T-helper 17 cell (primary cell): ENCODE data around the gene STPG1. TPM values are rescaled to one million over a fixed set of nuclear protein-coding genes. Genes with fewer than 3 reads are reported as not detected.

Experiments used
- ATAC-seq: fragments of 150-1000 bp; cut with Tn5 transposase; 2 replicates; pipeline ENCODE4 v1.10.0; 2021; ENCODE audit warnings: mild to moderate bottlenecking, moderate library complexity
- DNase-seq, 3 donors: peaks; one replicate each; pipeline versions ENCODE4 v3.0.0 to v3.0.0-alpha.2; 2020 to 2021
- H3K9me3 ChIP-seq: one replicate; pipeline ENCODE4 v1.7.0; 2013; ENCODE audit warnings: low read length, mild to moderate bottlenecking; ENCODE audit not compliant: control insufficient read depth, poor library complexity, severe bottlenecking
- H3K27ac Mint-ChIP-seq: one replicate; pipeline ENCODE4 v1.8.0; 2022; ENCODE audit warnings: mild to moderate bottlenecking, moderate library complexity, mixed read lengths
- H3K27me3 Mint-ChIP-seq: one replicate; pipeline ENCODE4 v1.8.0; 2022; ENCODE audit warnings: mixed read lengths
- H3K36me3 Mint-ChIP-seq: one replicate; pipeline ENCODE4 v1.8.0; 2022; ENCODE audit warnings: low read depth, mixed read lengths
- H3K4me1 Mint-ChIP-seq: one replicate; pipeline ENCODE4 v1.8.0; 2022; ENCODE audit warnings: mild to moderate bottlenecking, mixed read lengths
- H3K4me3 Mint-ChIP-seq: one replicate; pipeline ENCODE4 v1.8.0; 2022; ENCODE audit warnings: mild to moderate bottlenecking, moderate library complexity, mixed read lengths
- total RNA-seq, 4 donors: library from RNA in 2 of 4; stranded (reverse) in 2 of 4; gene quantifications; one replicate each; pipeline ENCODE4 v1.2.3 and lab custom pipeline; 2022 to 2026

Gene STPG1
- total RNA-seq, 2 donors from 2014 or later, result 2.5 to 3.6 TPM

DNA sequence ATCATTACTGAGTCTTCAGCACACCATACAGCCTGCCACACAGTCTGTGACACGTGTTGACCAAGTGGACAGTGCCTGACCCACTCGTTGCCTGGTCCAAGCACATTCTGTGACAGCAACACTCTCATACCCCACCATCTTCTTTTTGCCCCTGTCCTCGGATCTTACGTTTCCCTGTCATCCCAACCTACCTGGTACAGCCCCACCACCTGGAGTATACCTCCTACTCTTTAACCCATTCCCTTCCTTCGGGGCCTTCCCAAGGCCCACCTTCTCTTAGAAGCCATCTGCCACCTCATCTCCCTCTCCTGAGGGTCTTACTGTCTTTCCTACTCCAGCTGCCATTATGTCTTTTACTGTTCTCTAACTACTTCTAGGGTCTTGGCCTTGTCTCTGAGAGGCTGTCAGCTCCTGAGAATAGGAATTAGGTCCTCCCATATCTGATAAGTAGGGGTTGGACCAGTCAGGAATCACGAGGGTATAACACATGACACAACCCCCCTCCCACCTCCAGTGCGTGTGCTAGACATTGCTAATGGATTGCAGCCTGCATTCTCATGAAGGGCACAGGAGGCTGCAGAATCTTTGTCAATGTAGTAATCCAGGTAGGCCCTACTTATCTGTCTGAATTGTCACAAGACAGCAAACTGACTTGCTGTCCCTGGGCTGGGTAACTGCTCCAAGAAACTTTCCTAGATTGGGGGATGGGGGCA is 81.5 kb downstream of the STPG1 start:
- no peaks in the 10 kb centered on the region for H3K9me3 ChIP-seq
- H3K4me1 Mint-ChIP-seq, result peaks cover 6% of the 10 kb centered on the region
- ATAC-seq (no peak), DNase-seq (no peak)
- H3K4me3 Mint-ChIP-seq, result no peak overlapping the region
- H3K27me3 Mint-ChIP-seq, result peaks cover 13% of the 10 kb centered on the region
- H3K27ac Mint-ChIP-seq, result no peak overlapping the region
- no peaks in the 10 kb centered on the region for H3K36me3 Mint-ChIP-seq

DNA sequence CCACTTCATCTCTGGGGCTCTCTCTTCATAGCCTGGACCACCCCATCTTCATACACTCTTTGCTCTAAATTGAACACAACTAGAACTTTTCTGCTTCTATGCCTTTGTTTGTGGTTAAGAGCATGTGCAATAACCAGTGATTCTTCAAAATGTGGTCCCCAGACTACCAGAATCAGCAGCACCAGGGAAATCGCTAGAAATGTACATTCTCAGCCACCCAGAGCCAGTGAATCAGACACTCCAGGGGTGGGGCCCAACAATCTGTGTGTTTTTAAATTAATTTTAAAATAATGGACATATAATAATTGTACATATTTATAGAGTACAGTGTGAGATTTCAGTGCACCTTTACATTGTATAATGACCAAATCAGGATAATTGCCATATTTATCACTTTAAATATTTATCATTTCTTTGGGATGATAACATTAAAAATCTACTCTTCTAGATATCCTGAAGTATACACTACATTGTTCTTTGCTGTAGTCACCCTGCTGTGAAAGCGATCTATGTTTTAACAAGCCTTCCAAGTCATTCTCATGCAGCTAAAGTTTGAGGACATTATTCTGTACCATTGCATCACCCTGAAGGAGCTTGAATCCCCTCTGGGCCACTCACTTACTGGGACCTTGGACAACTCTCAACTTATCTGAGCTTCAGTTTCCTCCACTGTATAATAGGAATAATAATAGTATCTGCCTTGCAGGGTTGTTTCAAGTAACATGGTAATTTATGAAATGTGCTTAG is 83.6 kb downstream of the STPG1 start:
- ATAC-seq, result no peak
- no peaks in the 10 kb centered on the region for H3K36me3 Mint-ChIP-seq
- H3K27ac Mint-ChIP-seq, result no peak overlapping the region
- H3K9me3 ChIP-seq, result no peaks in the 10 kb centered on the region
- H3K4me3 Mint-ChIP-seq, result no peak overlapping the region
- DNase-seq, result no peak
- no peaks in the 10 kb centered on the region for H3K27me3 Mint-ChIP-seq
- peaks cover 6% of the 10 kb centered on the region for H3K4me1 Mint-ChIP-seq

DNA sequence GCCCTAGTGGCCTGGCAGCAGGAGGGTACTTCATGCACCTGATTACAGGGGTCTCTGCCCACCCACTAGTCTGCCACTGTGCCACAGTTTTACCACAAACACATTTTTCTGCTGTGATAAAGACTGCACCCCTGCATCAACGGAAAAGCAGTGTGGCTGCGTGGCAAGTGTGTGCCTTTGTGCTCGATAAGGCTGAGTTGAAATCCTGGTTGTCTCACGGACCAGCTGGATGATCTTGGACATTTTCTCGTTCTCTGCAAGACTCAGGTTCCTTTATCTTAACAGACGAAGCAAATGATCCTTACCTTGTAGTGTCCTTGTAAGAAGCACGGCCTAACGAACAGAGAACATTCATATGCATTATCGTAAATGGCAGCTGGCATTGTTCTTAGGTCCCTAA is 84.3 kb downstream of the STPG1 start:
- ATAC-seq (no peak), DNase-seq (no peak)
- no peaks in the 10 kb centered on the region for H3K9me3 ChIP-seq
- Mint-ChIP-seq H3K27ac (no peak overlapping the region), H3K27me3 (no peaks in the 10 kb centered on the region), H3K36me3 (no peaks in the 10 kb centered on the region), H3K4me1 (peaks cover 6% of the 10 kb centered on the region), H3K4me3 (no peak overlapping the region)

DNA sequence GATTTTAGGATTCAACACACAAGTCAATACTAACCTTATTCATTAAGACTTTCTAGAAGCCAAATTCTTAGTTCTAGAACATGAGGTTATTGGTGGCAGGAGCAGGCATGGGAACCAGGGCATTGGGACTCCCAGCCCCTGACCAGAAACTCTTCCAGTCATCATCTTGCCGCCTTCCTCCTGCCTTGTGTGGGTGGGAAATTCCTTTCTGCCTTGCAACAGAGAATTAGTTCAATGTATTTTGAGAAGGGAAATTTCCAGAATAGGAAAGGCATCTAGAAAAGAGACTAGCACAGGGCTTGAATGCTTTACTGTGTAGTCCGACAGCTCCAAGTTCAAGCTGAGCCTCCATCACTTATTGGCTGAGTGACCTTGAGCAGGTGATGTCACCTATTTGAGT is 85.7 kb downstream of the STPG1 start:
- DNase-seq, result no peak
- no peak for ATAC-seq
- Mint-ChIP-seq H3K27ac (no peak overlapping the region), H3K27me3 (peaks cover 4% of the 10 kb centered on the region), H3K36me3 (no peaks in the 10 kb centered on the region), H3K4me3 (no peak overlapping the region), H3K4me1 (peaks cover 9% of the 10 kb centered on the region)
- no peaks in the 10 kb centered on the region for H3K9me3 ChIP-seq

DNA sequence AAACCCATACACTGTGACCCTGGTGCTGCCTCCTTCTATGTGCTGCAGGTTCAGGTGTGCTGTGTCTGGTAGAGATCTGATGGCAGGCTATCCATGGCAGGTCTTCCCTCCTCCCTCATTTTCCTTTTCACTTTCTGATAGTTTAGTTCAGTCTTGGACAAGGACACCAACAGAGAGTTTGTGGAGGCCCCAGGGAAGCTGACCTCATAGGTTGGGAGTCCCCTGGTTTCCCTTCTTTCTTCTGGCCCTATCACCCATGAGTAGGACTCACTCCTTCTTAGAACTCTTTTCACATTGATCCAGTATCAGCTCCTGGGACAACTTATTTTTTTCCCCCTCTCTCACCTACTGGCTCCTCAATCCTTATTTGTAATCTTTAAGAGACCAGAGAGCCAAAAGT is 86.1 kb downstream of the STPG1 start:
- DNase-seq (no peak), ATAC-seq (no peak)
- no peaks in the 10 kb centered on the region for H3K36me3 Mint-ChIP-seq
- H3K27me3 Mint-ChIP-seq, result peaks cover 4% of the 10 kb centered on the region
- H3K4me3 Mint-ChIP-seq, result no peak overlapping the region
- H3K9me3 ChIP-seq, result no peaks in the 10 kb centered on the region
- peaks cover 11% of the 10 kb centered on the region for H3K4me1 Mint-ChIP-seq
- H3K27ac Mint-ChIP-seq, result no peak overlapping the region

DNA sequence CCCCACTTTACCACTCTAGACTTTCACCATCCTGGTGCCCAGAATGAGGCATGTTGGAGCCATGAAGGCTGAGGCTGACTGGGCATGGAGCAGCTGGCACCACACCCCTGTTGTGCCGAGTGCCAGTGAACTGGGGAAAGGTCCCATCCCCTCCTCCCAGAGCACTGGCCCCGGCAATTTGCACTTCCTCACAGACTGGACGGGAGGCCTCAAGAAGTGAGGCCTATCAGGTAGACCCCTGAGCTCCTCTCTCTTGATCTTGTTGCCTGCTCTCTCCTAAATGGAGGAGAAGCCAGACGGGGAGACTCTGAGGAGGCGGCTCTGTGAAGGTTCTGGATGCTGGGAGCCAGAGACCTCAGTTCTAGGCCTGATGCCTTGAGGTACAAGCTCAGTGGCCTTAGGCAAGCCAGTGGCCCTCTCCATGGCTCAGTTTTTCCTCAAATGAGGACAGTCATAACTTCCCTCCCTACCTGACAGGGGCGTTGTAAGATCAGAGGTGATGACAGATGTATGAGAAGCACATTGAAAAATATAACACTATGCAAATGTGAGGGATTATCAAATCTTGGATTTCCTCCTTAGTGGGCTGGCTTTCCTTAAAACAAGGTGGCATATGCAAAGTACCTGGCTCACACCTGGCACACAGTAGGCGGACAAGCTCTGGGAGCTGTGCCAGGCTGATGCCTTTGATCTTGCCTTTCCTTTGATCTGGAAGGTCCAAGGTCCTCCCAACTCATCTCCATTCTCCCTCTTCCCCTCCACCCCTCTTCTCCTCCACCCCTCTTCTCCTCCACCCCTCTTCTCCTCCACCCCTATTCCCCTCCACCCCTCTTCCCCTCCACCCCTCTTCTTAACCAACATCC is 87.8 kb downstream of the STPG1 start:
- Mint-ChIP-seq H3K27ac (no peak overlapping the region), H3K4me1 (peaks cover 18% of the 10 kb centered on the region), H3K27me3 (peaks cover 9% of the 10 kb centered on the region), H3K36me3 (no peaks in the 10 kb centered on the region), H3K4me3 (no peak overlapping the region)
- DNase-seq (no peak), ATAC-seq (no peak)
- no peaks in the 10 kb centered on the region for H3K9me3 ChIP-seq

DNA sequence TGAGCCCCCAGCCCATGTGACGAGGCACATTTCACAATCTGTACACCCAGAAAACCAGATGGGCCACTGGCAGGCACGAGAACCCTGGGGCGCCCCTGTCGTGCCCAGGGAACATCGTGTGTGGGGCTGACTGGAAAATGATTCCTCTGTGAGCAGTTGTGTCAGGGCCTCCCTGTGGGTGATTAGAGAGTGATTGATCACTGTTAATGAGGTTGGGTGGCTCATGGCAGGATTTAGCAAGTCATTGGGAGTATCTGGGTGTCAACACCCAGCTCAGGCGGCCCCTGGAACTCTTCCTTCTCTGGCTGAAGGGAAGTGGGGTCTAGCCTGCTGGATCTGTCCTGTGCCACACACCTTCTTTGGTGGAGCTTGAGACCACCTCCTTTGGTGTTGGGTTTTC is 88.7 kb downstream of the STPG1 start:
- ATAC-seq (no peak), DNase-seq (no peak)
- Mint-ChIP-seq H3K36me3 (no peaks in the 10 kb centered on the region), H3K4me1 (peaks cover 28% of the 10 kb centered on the region), H3K27me3 (peaks cover 17% of the 10 kb centered on the region), H3K4me3 (no peak overlapping the region), H3K27ac (no peak overlapping the region)
- no peaks in the 10 kb centered on the region for H3K9me3 ChIP-seq

DNA sequence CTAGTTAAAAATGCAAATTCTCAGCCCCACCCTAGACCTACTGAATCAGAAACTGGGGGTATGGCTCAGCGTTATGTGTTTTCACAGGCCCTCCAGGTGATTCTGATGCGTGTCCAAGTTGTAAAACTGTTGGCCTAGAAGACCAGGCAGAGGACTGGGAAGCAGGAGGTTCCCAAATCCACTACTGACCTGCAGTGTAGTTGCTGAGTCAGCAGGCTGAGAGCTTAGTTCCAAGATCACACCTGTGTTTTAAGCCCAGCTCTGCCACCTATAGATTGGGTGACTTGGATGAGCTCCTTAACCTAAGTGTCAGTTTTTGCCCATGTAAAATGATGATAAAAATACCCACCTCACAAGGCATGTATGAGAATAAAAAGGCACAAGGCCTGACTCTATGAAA is 90.3 kb downstream of the STPG1 start:
- no peak for DNase-seq
- no peaks in the 10 kb centered on the region for H3K9me3 ChIP-seq
- Mint-ChIP-seq H3K27me3 (peaks cover 30% of the 10 kb centered on the region), H3K36me3 (no peaks in the 10 kb centered on the region), H3K4me3 (no peak overlapping the region), H3K4me1 (peaks cover 44% of the 10 kb centered on the region), H3K27ac (peak overlapping the region; percentile 70)
- ATAC-seq, result no peak

DNA sequence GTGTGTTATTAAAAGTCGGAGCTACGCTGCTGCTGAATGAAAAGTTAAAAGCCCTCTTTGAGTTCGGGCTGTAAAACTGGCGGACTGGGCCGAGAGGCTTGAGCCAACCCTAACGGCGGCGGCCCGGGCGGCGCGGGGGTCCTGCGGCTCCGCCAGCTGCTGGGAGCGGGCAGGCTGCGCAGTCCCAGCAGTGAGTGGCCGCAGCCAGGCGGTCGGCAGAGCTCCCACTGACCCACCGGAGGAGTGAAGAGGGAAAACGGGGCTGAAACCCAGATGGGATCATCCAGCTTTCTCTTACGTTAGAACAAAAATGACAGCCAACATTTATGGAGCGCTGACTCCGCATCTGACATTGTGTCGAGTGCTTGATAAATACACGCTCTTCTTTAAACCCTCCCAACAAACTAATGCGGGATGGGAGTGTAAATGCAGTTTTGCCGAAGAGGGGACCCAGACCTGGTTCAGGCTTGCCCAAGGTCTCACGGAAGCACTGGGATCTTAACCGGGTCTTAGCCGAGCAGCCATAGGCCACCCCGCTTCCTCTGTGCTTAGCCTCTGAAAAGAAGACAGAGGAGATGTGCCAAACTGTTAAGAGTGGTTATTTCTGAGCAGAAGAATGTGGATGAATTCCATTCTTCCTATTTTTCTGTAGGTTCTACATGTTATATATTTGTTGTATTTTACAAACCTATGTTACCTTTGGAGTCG is 91.0 kb downstream of the STPG1 start:
- Mint-ChIP-seq H3K4me3 (peak overlapping the region; percentile 91), H3K27ac (peak overlapping the region; percentile 70), H3K27me3 (peaks cover 31% of the 10 kb centered on the region), H3K36me3 (no peaks in the 10 kb centered on the region), H3K4me1 (peaks cover 45% of the 10 kb centered on the region)
- DNase-seq, result no peak
- ATAC-seq, result no peak
- no peaks in the 10 kb centered on the region for H3K9me3 ChIP-seq

DNA sequence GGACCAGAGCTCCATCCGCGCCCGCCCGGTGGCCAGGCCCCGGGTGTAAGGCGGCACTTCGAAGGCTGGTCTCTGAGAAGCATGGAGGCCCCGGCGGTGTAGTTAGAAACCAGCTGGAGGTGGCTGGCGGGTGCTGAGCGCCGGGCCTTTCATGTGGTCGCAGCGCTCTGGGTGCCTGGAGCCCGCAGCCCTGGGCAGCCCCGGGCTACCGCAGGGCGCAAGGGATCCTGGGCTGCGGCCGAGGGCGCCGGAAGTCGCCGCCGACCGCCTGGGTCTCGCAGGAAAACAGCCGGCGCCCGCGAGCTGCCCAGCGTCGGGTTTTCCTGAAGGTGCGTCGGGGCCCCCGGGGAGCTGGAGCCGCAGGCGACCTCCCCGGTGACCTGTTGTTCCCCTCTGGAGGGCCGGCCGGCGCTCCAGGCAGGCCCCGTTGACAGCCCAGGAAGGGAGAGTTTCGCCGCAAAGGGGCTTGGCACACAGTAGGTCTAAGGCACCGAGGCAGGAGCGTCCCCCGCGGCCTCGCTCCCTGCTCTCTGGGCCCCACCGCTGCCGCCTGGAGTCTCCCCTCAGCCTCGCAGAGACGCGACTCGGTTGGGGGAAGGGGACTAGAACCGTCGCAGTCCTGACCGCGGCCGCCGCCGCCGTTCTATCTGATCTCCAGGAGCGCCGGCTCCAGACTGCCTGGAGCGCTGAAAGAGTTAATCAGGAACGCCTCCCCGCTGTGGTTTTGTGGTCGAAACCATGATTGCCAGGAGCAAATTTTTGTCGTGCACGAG is 91.7 kb downstream of the STPG1 start:
- Mint-ChIP-seq H3K4me3 (peak overlapping the region; percentile 91), H3K36me3 (no peaks in the 10 kb centered on the region), H3K4me1 (peaks cover 45% of the 10 kb centered on the region), H3K27me3 (peaks cover 38% of the 10 kb centered on the region), H3K27ac (peak overlapping the region; percentile 70)
- no peaks in the 10 kb centered on the region for H3K9me3 ChIP-seq
- DNase-seq, result peak; percentile 40 to 56 (median 49)
- ATAC-seq, result peak; percentile 85

DNA sequence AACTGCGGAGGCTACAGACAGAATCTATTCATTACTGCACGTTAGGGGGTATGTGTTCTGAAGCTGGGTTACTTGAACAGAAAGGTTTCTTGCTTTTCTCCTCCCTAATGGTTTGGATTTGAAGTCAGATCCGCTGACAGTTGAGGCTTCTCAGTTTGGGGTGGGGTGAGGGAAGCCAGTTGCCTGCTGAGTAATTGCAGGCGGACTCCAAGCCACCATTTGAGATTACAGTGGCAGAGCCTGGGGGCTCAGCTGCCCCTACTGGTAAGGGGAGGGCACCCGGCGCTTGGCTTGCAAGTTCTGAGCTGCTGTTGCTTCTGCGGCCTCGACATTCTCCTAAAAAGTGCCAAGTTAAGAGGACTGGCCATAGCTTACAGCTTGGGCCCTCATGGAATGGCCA is 92.5 kb downstream of the STPG1 start:
- no peak for DNase-seq
- Mint-ChIP-seq H3K27ac (no peak overlapping the region), H3K4me3 (peak overlapping the region; percentile 66)

DNA sequence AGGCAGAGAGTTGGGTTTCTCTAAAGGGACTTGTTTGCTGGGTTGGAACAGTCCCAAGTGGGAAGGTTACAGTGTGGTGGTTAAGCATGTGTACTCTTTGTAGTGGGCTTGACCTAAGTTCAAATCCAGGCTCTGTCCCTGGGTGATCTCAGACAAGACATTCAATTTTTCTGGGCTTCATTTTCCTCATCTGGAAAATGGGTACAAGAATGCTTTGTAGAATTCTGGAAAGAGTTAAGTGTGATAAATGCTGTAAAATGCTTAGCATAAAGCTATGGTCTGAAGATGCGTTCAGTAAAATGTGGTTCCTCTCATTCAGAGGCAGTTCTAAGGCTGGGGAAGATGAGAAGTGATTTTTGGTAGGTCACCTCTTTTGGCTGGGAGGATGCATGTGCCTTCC is 93.6 kb downstream of the STPG1 start:
- no peak for ATAC-seq
- Mint-ChIP-seq H3K36me3 (no peaks in the 10 kb centered on the region), H3K27ac (no peak overlapping the region), H3K27me3 (peaks cover 48% of the 10 kb centered on the region), H3K4me1 (peaks cover 43% of the 10 kb centered on the region), H3K4me3 (peak overlapping the region; percentile 90)
- no peak for DNase-seq
- H3K9me3 ChIP-seq, result no peaks in the 10 kb centered on the region

More for the DNA sequence above, 92.5 kb downstream of the STPG1 start:
- no peak for ATAC-seq
- Mint-ChIP-seq H3K4me1 (peaks cover 43% of the 10 kb centered on the region), H3K36me3 (no peaks in the 10 kb centered on the region), H3K27me3 (peaks cover 46% of the 10 kb centered on the region)
- no peaks in the 10 kb centered on the region for H3K9me3 ChIP-seq
